Immature natural killer cell (primary cell): Measurements from ENCODE around the gene RAP1GDS1. TPM values are rescaled to one million over a fixed set of nuclear protein-coding genes. Genes with fewer than 3 reads are reported as not detected.
"Not testable (repeated sequence)": the region's sequence is repeated elsewhere in the genome, so short reads cannot be mapped to it uniquely, and the experiment has no call there.

Experiments
- DNase-seq, 3 donors: peaks; one replicate each; pipeline ENCODE4 v3.0.0; 2022; ENCODE audit warnings: mixed read lengths in 1 of 3
- H3K27ac Mint-ChIP-seq, 6 donors: one replicate each; pipeline ENCODE4 v1.8.0; 2020; ENCODE audit warnings: mixed read lengths in 6 of 6, mild to moderate bottlenecking in 5 of 6, inconsistent platforms in 4 of 6, moderate library complexity in 3 of 6
- H3K27me3 Mint-ChIP-seq, 3 donors: one replicate each; pipeline ENCODE4 v1.8.0; 2020 to 2021; ENCODE audit warnings: low read depth in 3 of 3, mild to moderate bottlenecking in 3 of 3, mixed read lengths in 3 of 3, moderate library complexity in 3 of 3, inconsistent platforms in 1 of 3
- H3K36me3 Mint-ChIP-seq, 3 donors: one replicate each; pipeline ENCODE4 v1.8.0; 2020; ENCODE audit warnings: mixed read lengths in 3 of 3, inconsistent platforms in 2 of 3, mild to moderate bottlenecking in 2 of 3
- H3K4me1 Mint-ChIP-seq, 2 donors: one replicate each; pipeline ENCODE4 v1.8.0; 2020; ENCODE audit warnings: inconsistent platforms in 2 of 2, mild to moderate bottlenecking in 2 of 2, mixed read lengths in 2 of 2, moderate library complexity in 1 of 2
- H3K4me3 Mint-ChIP-seq, 5 donors: one replicate each; pipeline ENCODE4 v1.8.0; 2020; ENCODE audit warnings: mild to moderate bottlenecking in 5 of 5, mixed read lengths in 5 of 5, inconsistent platforms in 3 of 5, moderate library complexity in 3 of 5
- H3K9me3 Mint-ChIP-seq, 6 donors: one replicate each; pipeline ENCODE4 v1.8.0; 2020; ENCODE audit warnings: mild to moderate bottlenecking in 6 of 6, mixed read lengths in 6 of 6, inconsistent platforms in 4 of 6, moderate library complexity in 3 of 6
- polyA plus RNA-seq, 3 donors: library from polyadenylated mRNA; unstranded; fragments of 300-500 nt; fragmentation: Illumina TruSeq; gene quantifications; one replicate each; pipeline ENCODE4 v1.2.3, GENCODE V29; 2021

The RAP1GDS1 gene
- polyA plus RNA-seq, 3 donors from 2014 or later, result 50.4 to 85.0 (median 54.8) TPM

- peak in 2 of 3 donors; percentile 78 to 79 for DNase-seq
- peaks cover 12 to 17% (median 12%) of the 10 kb centered on the region in 3 donors for H3K27me3 Mint-ChIP-seq
- H3K4me3 Mint-ChIP-seq, result peak overlapping the region; percentile 87 to 98 (median 93)
These were observed 464 bp downstream of the RAP1GDS1 start for GRCh38 chr4:98261405-98262291.

GRCh38 chr4:98262431-98262830 is 1.2 kb downstream of the RAP1GDS1 start:
- H3K27me3 Mint-ChIP-seq, result peaks cover 12 to 17% (median 12%) of the 10 kb centered on the region in 3 donors
- H3K27ac Mint-ChIP-seq, result peak overlapping the region; percentile 83 to 94 (median 90)
- no peaks in the 10 kb centered on the region for H3K36me3 Mint-ChIP-seq
- peak overlapping the region; percentile 87 to 98 (median 93) for H3K4me3 Mint-ChIP-seq
- no peak for DNase-seq
- no peaks in the 10 kb centered on the region for H3K9me3 Mint-ChIP-seq
- H3K4me1 Mint-ChIP-seq, result peaks cover 49 to 61% of the 10 kb centered on the region in 2 donors

More at GRCh38 chr4:98261405-98262291, 464 bp downstream of the RAP1GDS1 start:
- Mint-ChIP-seq H3K36me3 (no peaks in the 10 kb centered on the region), H3K27ac (peak overlapping the region; percentile 83 to 94 (median 90)), H3K9me3 (no peaks in the 10 kb centered on the region), H3K4me1 (peaks cover 46 to 61% of the 10 kb centered on the region in 2 donors)

- Mint-ChIP-seq H3K36me3 (peaks cover 0 to 8% (median 5%) of the 10 kb centered on the region in 3 donors), H3K4me3 (no peak overlapping the region), H3K4me1 (peaks cover 51 to 68% of the 10 kb centered on the region in 2 donors), H3K27me3 (no peaks in the 10 kb centered on the region), H3K27ac (no peak overlapping the region), H3K9me3 (no peaks in the 10 kb centered on the region)
- DNase-seq, result no peak
These were observed 6.3 kb downstream of the RAP1GDS1 start for GRCh38 chr4:98267498-98267897.

- Mint-ChIP-seq H3K27ac (peak overlapping the region in 5 of 6 donors; percentile 10 to 81 (median 52)), H3K4me1 (peaks cover 52 to 73% of the 10 kb centered on the region in 2 donors), H3K9me3 (no peaks in the 10 kb centered on the region), H3K27me3 (no peaks in the 10 kb centered on the region), H3K36me3 (peaks cover 4 to 8% (median 4%) of the 10 kb centered on the region in 3 donors), H3K4me3 (peak overlapping the region in 4 of 5 donors; percentile 52 to 72 (median 60))
- DNase-seq, result peak in 1 of 3 donors; percentile 14
These were observed 14.0 kb downstream of the RAP1GDS1 start for GRCh38 chr4:98275145-98275544.

- peak overlapping the region in 1 of 5 donors; percentile 11 for H3K4me3 Mint-ChIP-seq
- H3K9me3 Mint-ChIP-seq, result peaks cover 0 to 2% (median 0%) of the 10 kb centered on the region in 6 donors
- no peaks in the 10 kb centered on the region for H3K36me3 Mint-ChIP-seq
- peak overlapping the region in 3 of 6 donors; percentile 7 to 23 (median 18) for H3K27ac Mint-ChIP-seq
- H3K4me1 Mint-ChIP-seq, result peaks cover 44 to 61% of the 10 kb centered on the region in 2 donors
- no peak for DNase-seq
- no peaks in the 10 kb centered on the region for H3K27me3 Mint-ChIP-seq
These were observed 22.3 kb downstream of the RAP1GDS1 start for GRCh38 chr4:98283219-98284189.

- Mint-ChIP-seq H3K36me3 (no peaks in the 10 kb centered on the region), H3K4me1 (peaks cover 54 to 72% of the 10 kb centered on the region in 2 donors), H3K27ac (peak overlapping the region in 1 of 6 donors; percentile 5), H3K4me3 (no peak overlapping the region), H3K9me3 (peaks cover 0 to 2% (median 0%) of the 10 kb centered on the region in 6 donors), H3K27me3 (no peaks in the 10 kb centered on the region)
- DNase-seq, result no peak
These were observed 23.5 kb downstream of the RAP1GDS1 start for GRCh38 chr4:98284640-98285046.

- no peak for DNase-seq
- Mint-ChIP-seq H3K9me3 (peaks cover 0 to 2% (median 0%) of the 10 kb centered on the region in 6 donors), H3K36me3 (no peaks in the 10 kb centered on the region), H3K4me1 (peaks cover 63 to 82% of the 10 kb centered on the region in 2 donors), H3K27me3 (no peaks in the 10 kb centered on the region), H3K4me3 (no peak overlapping the region), H3K27ac (no peak overlapping the region)
These were observed 24.5 kb downstream of the RAP1GDS1 start for GRCh38 chr4:98285676-98286075.

GRCh38 chr4:98287328-98287727 is 26.1 kb downstream of the RAP1GDS1 start:
- DNase-seq, result no peak
- Mint-ChIP-seq H3K27me3 (no peaks in the 10 kb centered on the region), H3K27ac (peak overlapping the region in 3 of 6 donors; percentile 52 to 65 (median 60)), H3K4me1 (peaks cover 59 to 75% of the 10 kb centered on the region in 2 donors), H3K4me3 (no peak overlapping the region), H3K36me3 (no peaks in the 10 kb centered on the region), H3K9me3 (no peaks in the 10 kb centered on the region)

GRCh38 chr4:98288671-98289070 is 27.5 kb downstream of the RAP1GDS1 start:
- DNase-seq, H3K9me3 Mint-ChIP-seq, H3K27me3 Mint-ChIP-seq, H3K36me3 Mint-ChIP-seq: not testable (repeated sequence)
- peak overlapping the region; percentile 52 to 87 (median 72) for H3K27ac Mint-ChIP-seq
- H3K4me3 Mint-ChIP-seq, result peak overlapping the region; percentile 33 to 56 (median 56)
- peaks cover 53 to 67% of the 10 kb centered on the region in 2 donors for H3K4me1 Mint-ChIP-seq

GRCh38 chr4:98289375-98289774 is 28.2 kb downstream of the RAP1GDS1 start:
- peaks cover 50 to 65% of the 10 kb centered on the region in 2 donors for H3K4me1 Mint-ChIP-seq
- H3K27ac Mint-ChIP-seq, result peak overlapping the region; percentile 10 to 88 (median 82)
- no peaks in the 10 kb centered on the region for H3K27me3 Mint-ChIP-seq
- no peaks in the 10 kb centered on the region for H3K9me3 Mint-ChIP-seq
- peak overlapping the region; percentile 13 to 47 (median 34) for H3K4me3 Mint-ChIP-seq
- H3K36me3 Mint-ChIP-seq, result peaks cover 4 to 9% (median 5%) of the 10 kb centered on the region in 3 donors
- no peak for DNase-seq

GRCh38 chr4:98290511-98290910 is 29.3 kb downstream of the RAP1GDS1 start:
- H3K36me3 Mint-ChIP-seq, result peaks cover 4 to 10% (median 5%) of the 10 kb centered on the region in 3 donors
- H3K9me3 Mint-ChIP-seq, result no peaks in the 10 kb centered on the region
- H3K4me3 Mint-ChIP-seq, result peak overlapping the region in 1 of 5 donors; percentile 47
- H3K27me3 Mint-ChIP-seq, result no peaks in the 10 kb centered on the region
- peaks cover 43 to 56% of the 10 kb centered on the region in 2 donors for H3K4me1 Mint-ChIP-seq
- peak overlapping the region in 5 of 6 donors; percentile 1 to 55 (median 21) for H3K27ac Mint-ChIP-seq
- DNase-seq, result no peak

GRCh38 chr4:98293104-98293887 is 32.1 kb downstream of the RAP1GDS1 start:
- no peak overlapping the region for H3K4me3 Mint-ChIP-seq
- no peaks in the 10 kb centered on the region for H3K9me3 Mint-ChIP-seq
- peaks cover 4 to 10% (median 10%) of the 10 kb centered on the region in 3 donors for H3K36me3 Mint-ChIP-seq
- no peaks in the 10 kb centered on the region for H3K27me3 Mint-ChIP-seq
- no peak for DNase-seq
- no peak overlapping the region for H3K27ac Mint-ChIP-seq
- peaks cover 47 to 59% of the 10 kb centered on the region in 2 donors for H3K4me1 Mint-ChIP-seq
